Measurements from ENCODE around the gene SLC25A23.

DNA sequence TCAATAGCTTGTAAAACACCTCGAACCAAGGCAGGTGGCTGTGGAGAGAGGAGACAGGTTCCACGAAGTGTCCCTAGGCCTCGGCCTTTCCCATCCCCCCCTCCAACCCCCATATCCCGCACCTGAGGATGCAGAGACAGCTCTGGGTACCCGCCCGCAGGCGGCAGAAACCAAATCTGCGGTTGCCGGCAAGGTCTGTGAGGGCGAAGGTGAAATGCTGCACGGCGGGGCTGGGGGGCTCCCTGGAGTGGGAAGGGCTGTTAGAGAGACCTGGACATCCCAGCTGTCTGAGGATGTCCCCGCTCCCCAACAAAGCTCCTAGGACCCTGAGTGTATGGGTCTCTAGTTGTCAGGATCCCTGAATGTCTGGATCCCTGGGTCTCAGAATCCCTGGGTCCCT lies 19.2 kb upstream of the SLC25A23 start:
- TF ChIP-seq, protein P1, sequence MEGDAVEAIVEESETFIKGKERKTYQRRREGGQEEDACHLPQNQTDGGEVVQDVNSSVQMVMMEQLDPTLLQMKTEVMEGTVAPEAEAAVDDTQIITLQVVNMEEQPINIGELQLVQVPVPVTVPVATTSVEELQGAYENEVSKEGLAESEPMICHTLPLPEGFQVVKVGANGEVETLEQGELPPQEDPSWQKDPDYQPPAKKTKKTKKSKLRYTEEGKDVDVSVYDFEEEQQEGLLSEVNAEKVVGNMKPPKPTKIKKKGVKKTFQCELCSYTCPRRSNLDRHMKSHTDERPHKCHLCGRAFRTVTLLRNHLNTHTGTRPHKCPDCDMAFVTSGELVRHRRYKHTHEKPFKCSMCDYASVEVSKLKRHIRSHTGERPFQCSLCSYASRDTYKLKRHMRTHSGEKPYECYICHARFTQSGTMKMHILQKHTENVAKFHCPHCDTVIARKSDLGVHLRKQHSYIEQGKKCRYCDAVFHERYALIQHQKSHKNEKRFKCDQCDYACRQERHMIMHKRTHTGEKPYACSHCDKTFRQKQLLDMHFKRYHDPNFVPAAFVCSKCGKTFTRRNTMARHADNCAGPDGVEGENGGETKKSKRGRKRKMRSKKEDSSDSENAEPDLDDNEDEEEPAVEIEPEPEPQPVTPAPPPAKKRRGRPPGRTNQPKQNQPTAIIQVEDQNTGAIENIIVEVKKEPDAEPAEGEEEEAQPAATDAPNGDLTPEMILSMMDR (IDR thresholded peaks at IDR 0.05) = no peak
- TF ChIP-seq POLR2A (IDR thresholded peaks at IDR 0.05) (no peak), EP300 (IDR thresholded peaks at IDR 0.05) (no peak)
